CD4-positive, alpha-beta T cell treated with Interferon alpha-2 for 1 hour (primary cell): ENCODE measurements around the gene UBA52.
A peak's percentile ranks its signal among the peaks of the same experiment; 100 is the strongest.
"Not testable (repeated sequence)": the region's sequence is repeated elsewhere in the genome, so short reads cannot be mapped to it uniquely, and the experiment has no call there.

ENCODE experiments used
- DNase-seq, 2 donors: peaks; one replicate each; pipeline ENCODE4 v3.0.0-alpha.2; 2020 to 2022

Gene UBA52

DNA sequence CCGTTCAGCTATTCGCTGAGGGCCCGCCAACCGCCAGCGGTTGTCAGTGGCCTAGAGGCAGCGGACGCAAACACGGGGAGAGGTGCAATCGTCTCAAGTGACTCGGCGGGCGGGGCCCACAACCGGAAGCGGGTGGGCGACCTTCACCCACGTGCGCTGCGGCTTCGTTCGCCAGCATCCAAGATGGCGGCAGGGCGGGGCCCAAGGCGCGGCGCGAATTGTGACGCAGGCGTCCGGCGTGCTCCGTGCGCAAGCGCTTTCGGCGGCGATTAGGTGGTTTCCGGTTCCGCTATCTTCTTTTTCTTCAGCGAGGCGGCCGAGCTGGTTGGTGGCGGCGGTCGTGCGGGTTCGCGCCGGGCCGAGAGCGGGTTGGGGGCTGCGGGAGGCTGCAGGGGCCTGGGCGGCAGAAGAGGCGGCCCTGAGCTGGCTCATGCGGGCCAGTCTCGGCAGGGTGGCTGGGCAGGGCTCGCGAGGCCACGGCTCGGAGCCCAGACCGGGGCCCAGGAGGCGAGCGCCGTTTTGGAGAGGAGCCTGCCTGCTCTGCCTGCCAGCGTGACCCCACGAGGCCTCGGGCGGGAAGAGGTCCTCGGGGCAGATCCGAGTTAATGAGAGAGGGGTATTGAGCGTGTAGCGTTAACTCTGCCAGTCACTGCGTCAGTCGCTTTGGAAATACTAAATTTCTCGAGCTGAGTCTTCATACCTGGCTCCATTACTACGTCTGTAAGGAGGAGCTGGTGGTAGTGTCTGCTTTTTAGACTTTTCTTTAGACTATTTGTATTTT lies at the start of gene UBA52:
TSS of gene UBA52 (plus strand) at position 294 of the 781 bp plus-strand sequence. CDS start 1,444 bp downstream, outside the sequence.
- DNase-seq = peak; percentile 98 to 99

GRCh38 chr19:18522124-18522861 lies 49.4 kb upstream of the UBA52 start:
- peak; percentile 100 for DNase-seq

DNA sequence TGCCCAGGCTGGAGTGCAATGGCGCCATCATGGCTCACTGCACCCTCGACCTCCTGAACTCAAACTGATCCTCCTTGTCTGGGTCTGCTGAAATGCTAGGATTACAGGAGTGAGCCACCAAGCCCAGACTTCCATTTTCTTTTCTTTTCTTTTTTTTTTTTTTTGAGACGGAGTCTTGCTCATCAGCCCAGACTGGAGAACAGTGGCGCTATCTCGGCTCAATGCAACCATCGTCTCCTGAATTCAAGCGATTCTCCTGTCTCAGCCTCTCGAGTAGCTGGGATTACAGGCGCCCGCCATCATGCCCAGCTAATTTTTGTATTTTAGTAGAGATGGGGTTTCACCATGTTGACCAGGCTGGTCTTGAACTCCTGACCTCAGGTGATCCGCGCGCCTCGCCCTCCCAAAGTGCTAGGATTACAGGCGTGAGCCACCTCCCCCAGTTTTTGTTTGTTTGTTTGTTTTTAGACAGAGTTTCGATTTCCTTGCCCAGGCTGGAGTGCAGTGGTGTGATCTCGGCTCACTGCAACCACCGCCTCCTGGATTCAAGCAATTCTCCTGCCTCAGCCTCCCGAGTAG lies 48.7 kb upstream of the UBA52 start:
- not testable (repeated sequence) for DNase-seq

- DNase-seq = no peak
Observed at GRCh38 chr19:18523841-18524240, 47.8 kb upstream of the UBA52 start.

DNA sequence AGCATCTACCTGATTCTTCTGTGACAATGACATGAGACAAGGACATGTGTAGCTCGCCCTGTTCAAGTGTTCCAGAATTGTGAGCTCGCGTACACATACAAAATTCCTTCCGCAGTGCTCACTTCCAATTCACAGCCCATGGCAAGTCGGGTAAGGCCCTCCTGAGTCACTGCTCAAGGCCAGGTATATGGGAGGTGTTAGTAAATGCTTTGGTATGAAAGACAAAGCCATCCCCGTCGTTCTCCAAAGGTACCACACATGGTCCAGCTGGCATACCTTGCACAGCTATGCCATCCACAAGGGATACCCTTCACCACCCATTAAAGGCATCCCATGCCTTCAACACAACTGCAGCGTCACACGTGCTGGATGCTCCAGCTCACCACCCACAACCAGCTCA lies 45.3 kb upstream of the UBA52 start:
- DNase-seq = no peak

GRCh38 chr19:18529782-18530181 lies 41.9 kb upstream of the UBA52 start:
- no peak for DNase-seq

- no peak for DNase-seq
Observed at GRCh38 chr19:18531485-18531884, 40.2 kb upstream of the UBA52 start.

- no peak for DNase-seq
Observed at GRCh38 chr19:18532168-18532890, 39.3 kb upstream of the UBA52 start.

- DNase-seq = no peak
Observed at GRCh38 chr19:18533058-18533457, 38.6 kb upstream of the UBA52 start.

DNA sequence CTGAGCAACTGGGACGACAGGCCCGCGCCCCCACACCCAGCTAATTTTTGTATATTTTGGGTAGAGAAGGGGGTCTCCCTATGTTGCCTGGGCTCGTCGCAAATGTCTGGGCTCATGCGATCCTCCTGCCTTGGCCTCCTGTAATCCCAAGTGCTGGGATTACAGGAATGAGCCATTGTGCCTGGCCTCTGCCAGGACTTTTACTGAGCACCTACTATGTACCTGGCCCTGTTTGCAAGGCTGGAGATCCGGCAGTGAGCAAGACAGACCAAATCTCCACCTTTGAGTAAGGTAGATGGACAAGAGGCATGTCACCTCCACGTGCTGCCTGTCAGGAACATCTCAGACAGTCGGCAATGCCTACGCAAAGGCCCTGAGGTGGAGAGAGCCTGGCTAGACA lies 35.2 kb upstream of the UBA52 start:
- DNase-seq = no peak

DNA sequence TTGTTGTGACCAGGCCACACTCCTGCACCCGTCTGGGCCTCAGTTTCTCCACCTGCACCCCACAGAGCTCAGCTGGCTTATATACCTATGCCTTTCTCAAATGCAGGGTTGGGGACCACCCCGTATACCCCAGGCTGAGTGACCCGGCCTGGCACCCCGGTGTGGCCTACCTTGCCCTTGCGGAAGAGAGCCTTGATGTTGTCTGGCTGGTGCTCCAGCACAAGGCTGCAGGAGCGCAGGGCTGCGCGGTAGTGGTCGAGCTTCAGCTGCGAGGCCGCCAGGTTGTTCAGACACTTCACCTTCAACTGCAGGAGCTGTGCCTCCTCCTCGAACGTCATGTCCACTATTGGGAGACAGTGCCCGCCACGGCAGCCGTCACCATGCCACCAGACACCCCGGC lies 34.2 kb upstream of the UBA52 start:
- no peak for DNase-seq

DNA sequence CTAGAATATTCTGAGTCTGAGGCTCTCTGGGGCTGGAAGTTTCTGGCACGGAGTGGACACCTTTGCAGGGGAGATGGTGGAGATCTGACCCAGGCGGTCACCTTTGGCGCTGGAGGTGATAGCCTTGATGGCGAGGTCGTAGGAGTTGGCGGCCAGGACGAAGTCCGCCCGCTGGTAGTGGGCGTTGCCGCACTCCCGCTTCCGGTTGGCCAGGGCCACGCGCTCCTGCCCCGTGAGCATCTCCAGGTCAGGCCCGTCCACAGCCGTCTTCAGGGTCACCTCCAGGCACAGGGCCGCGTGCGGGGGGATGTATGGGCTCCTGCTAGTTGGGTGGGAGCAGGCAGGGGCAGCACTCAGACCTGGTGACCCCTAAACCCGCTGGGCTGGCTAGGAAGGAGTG lies 33.5 kb upstream of the UBA52 start:
- no peak for DNase-seq

DNA sequence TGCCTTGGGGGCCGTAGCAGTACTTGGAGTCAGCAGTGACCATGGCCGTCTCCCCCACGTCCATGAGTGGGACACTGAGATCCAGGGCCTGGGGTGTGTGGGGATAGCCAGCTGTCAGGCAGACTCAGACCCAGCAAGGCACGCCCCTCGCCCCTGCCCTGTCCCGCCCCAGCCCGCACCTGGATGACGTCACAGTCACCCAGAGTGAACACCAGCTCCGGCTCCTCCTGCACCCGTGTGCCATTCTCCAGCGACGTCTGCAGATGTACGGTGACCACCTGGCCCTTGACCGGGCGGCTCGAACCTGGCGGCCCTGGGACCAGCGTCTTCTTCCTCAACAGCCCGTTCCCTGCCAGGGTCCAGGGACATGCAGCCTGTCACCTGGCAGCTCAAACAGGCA lies 32.3 kb upstream of the UBA52 start:
- DNase-seq = no peak

DNA sequence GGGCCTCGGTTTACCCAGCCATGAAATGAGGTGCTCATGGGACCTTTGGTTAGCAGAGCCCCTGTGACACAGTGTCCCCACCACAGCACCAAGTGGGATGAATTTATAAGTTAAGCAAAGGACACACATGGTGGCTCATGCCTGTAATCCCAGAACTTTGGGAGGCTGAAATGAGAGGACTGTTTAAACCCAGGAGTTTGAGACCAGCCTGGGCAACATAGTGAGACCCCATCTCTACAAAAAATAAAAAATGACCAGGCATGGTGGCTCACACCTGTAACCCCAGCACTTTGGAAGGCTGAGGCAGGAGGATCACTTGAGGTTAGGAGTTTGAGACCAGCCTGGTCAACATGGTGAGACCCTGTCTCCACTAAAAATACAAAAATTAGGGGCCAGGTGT lies 31.5 kb upstream of the UBA52 start:
- DNase-seq = not testable (repeated sequence)

- no peak for DNase-seq
Observed at GRCh38 chr19:18541258-18541991, 30.2 kb upstream of the UBA52 start.

GRCh38 chr19:18541992-18542940 lies 29.4 kb upstream of the UBA52 start:
- no peak for DNase-seq

GRCh38 chr19:18542941-18543813 lies 28.5 kb upstream of the UBA52 start, which contains the start of gene FKBP8:
Gene FKBP8, minus strand, starts transcription at chr19:18543573. Its CDS starts 1,603 bp downstream, at chr19:18541970.
- peak; percentile 91 to 94 for DNase-seq

DNA sequence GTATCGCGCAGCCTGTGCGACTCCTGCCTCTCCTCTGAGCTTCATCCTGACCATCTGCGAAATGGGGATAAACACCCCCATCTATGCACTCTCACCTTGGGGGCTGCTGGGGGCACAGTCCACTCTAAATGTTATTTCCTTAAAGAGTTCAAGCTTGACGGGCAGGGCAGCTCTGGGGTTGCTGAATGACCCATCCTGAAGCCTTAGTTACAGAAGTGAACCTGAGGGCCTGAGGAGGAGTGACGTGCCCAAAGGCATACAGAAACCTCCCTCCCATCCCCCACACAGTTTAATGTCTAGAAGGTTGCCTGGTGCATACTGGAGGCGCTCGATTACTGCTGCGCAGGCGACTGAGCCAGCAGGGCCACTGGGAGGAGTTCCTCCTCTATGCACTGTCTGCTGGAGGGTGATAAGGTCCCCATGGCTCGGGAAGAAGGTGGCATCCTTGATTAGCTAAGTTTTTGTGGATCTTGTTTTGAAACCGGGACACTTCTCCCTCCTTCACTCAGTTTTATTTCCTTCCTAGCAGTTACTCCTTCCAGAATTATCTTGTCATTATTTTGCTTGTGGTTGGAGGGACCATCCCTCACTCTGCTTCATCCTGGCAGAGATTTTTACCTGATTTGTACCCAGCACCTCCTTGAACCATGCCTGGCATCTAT lies 27.7 kb upstream of the UBA52 start:
- peak; percentile 83 to 91 for DNase-seq

DNA sequence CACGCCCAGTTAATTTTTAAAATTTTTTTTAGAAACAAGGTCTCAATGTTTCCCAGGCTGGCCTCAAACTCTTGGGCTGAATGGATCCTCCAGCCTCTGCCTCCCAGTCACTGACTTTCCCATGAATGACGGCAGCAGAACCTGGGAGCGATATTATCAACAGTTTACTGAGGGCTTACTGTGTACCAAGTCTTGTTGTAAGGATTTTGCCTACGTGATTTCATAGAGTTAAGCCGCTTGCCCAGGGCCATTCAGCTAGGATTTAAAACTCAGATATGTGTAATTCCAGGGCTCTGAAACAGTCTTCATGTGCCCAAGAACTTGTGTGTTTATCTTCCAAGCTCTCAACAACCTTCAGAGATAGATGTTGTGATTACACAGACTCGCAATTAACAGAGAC lies 20.0 kb upstream of the UBA52 start:
- DNase-seq = no peak
